NCI-H82 (cell line): Measurements from ENCODE around the gene FGF23.

ENCODE experiments used
- DNase-seq: peaks from one replicate; lab custom pipeline; 2025; lab: John Stamatoyannopoulos, UW

The FGF23 gene

DNA sequence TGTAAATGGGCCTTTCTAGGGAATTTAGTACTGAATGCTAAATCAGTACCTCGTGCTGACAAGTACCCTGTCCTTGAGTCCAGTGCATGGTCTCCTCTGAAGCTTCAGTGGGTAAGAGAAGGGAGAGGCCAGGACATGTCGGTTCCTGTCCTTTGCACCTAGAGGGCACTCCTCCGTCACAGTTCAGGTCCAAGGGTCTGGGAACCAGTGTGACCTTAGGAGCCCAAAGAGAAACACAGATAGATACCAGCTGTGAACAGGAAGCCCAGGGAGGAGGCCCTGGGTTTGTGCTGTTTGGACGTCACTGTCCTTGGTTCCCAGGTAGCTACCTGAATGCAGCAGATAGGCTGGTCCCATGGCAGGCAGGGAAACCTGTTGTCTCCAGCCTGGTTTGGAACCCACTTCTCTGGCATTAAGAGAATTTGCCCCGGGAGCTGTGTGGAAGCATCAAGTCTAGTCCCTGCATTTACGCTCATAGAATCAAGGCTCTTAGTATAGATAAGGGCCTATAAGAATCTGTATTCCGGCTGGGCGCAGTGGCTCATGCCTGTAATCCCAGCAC is 3.9 kb upstream of the FGF23 start:
- DNase-seq: peak; percentile 60

- DNase-seq: no peak
Measured at GRCh38 chr12:4380332-4380731, 820 bp upstream of the FGF23 start.

GRCh38 chr12:4378772-4379171 is 740 bp downstream of the FGF23 start:
- no peak for DNase-seq

GRCh38 chr12:4375449-4375848 is 4.1 kb downstream of the FGF23 start:
- DNase-seq: no peak

- DNase-seq: no peak
Measured at GRCh38 chr12:4372653-4373052, 6.9 kb downstream of the FGF23 start.

- no peak for DNase-seq
Measured at GRCh38 chr12:4370265-4370664, 9.2 kb downstream of the FGF23 start.

- DNase-seq: no peak
Measured at GRCh38 chr12:4369548-4369947, 10.0 kb downstream of the FGF23 start.

GRCh38 chr12:4366090-4366489 is 13.4 kb downstream of the FGF23 start:
- no peak for DNase-seq

DNA sequence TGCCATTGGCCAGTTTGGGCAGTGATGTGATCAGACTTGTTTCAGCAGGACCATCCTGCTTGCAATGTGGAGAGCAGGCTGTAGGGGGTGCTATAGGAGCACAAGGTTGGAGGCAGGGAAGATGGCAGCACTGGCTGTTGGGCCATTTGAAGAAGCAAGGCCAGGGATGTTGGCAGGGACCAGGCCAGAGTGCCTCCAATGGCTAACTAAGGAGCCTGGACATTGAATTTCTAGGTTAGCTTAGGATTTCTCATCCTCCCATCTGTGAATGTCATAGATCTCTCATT is 23.5 kb downstream of the FGF23 start:
- peak; percentile 66 for DNase-seq

DNA sequence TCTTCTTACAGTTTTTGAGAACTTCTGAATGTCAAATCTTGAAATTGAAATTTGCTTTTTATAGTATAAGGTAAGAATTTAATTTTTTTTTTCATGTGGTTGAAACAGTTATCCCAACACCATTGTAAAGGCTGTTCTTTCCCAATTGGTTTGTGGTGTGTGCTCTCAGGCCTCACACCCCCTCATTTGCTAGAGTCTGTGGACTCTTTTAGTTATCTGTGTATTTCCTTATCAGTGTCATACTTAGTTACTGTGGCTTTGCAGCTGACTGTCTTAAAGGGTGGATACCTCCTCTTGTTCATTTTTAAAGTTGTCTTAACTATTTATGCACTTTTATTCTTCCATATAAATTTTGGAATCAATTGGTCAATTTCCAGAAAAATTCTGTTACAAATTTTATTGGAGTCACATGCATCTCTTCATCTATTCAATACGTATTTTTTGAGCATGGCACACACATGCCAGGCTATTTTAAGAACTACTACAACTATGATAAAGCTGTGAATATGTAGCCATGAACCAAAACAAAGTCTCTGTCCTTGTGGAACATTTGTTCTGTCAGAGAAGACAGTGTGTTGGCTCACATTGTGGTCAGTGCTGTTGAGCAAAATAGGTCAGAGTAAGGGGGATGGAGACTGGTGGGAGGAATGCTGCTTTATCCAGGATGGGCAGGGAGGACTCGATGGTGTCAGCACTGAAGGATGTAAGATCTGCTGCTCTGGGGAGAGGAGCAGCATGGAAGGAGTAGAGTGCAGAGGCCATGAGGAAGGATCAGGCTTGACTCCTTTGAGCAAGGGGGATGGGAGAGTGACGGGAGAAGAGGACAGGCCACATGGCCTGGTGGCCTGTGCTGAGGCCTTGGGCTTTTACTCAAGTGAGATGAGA is 24.1 kb downstream of the FGF23 start:
- no peak for DNase-seq

DNA sequence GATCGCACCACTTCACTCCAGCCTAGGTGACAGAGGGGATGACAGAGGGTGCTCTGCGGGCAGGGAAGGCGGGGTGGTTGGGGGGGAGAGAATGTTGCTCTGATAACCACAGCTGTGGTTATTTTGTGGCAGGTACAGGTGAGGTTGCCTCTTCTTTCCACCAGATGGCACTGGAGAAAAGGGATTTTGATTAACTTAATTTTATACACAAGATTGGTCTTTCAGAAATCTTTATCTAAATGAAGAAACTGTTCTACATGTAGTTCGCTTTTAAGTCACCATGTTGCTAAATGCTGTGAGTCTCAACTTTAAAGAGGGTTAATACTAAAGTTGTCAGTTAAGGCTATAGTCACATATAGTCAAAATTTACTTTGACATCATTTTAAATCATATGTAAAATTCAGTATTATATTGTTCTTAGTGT is 25.7 kb downstream of the FGF23 start:
- peak; percentile 46 for DNase-seq

- DNase-seq: no peak
Measured at GRCh38 chr12:4346931-4347330, 32.6 kb downstream of the FGF23 start.

DNA sequence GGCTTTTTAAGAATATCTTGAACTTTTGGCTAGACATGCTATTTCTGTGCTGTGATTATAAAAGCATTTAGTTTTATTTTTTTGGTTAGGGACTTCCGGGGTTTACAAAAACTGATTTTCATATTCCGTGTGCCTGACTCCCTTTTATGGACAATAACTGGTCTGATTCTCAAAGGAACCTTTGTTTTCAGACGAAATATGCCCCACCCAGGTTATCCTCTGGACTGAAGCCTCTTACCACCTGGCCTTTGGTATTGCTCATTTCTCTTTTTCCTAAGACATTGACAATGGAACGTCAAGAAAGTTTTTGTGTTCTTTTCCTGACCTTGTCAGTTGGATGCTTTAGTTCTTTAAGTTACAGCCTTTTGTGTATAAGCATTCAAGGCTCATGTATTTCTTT is 47.7 kb downstream of the FGF23 start:
- DNase-seq: no peak

DNA sequence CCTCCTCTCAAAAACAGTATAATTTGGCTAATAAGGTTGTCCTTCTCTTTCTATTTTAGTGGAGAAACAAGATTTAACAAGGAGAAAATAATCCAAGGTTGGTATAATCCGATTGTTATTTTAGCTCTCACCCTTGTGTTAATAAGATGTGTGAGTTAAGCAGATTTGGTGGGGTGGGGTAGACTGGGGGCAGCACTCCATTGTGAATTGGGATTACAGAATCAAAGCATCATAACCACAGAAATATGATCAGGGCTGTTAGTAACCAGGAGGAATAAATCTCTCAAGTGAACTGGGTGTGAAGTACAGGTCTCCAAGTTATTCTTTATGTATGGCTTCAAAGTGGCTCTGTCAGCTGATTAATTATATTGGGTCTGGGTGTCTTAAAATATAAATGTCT is 48.3 kb downstream of the FGF23 start:
- peak; percentile 93 for DNase-seq

GRCh38 chr12:4330203-4330602 is 49.3 kb downstream of the FGF23 start:
- no peak for DNase-seq

DNA sequence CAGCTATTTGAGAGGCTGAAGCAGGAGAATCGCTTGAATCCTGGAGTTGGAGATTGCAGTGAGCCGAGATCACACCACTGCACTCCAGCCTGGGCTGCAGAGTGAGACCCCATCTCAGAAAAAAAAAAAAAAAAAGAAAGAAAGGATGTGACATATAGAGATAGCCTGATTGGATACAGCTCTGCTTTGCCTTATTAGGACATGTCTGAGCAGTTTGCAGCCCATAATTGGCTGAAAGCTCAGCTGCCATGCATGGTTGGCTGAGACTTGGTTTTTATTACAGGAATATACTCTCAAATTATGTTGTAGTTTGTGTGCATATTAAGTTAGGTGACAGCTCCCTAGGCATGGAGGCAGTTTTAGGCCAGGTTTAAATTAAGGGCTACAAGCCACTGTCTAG is 52.2 kb downstream of the FGF23 start:
- DNase-seq: no peak

GRCh38 chr12:4325966-4326365 is 53.5 kb downstream of the FGF23 start:
- no peak for DNase-seq

DNA sequence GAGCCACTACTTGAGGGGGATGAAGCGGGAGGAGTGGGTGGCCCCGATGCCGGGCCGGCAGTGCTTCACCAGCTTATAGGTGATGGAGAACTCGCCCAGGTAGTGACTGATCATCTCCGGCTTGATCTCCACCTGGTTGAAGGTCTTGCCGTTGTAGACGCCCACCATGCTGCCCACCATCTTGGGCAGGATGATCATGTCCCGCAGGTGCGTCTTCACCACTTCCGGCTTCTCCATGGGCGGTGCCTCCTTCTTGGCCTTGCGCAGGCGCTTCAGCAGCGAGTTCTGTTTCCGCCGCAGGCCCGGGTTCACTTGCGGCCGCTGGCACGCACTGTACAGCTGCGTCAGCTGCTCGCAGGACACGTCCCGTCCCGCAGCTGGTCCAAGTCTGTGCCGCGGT is 55.1 kb downstream of the FGF23 start:
- no peak for DNase-seq

DNA sequence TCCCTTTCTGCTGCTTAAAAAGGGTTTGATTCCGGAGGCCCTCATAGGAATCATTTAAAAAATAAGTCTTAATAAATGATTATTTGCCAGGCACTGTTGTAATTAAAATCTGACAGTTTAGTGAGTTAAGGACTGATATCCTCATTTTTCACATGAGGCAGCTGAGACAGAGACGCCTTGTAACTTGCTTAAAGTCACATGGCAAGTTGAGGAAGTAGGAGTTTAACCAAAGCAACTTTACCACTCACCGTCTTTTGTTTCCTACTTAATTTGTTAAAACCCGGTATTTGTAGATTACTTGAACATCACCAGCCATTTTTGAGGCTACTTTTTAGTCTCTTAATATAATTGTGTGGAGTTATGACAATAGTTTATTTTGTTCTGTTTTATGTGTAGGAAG is 56.1 kb downstream of the FGF23 start:
- DNase-seq: no peak

- DNase-seq: no peak
Measured at GRCh38 chr12:4322726-4323125, 56.8 kb downstream of the FGF23 start.

GRCh38 chr12:4320853-4321701 is 58.4 kb downstream of the FGF23 start, which contains the start of gene TIGAR:
TIGAR (plus strand) TSS chr12:4321213; CDS start chr12:4321272, 59 bp downstream.
- peak; percentile 98 for DNase-seq

GRCh38 chr12:4320497-4320852 is 59.0 kb downstream of the FGF23 start:
- DNase-seq: no peak
